ENCODE results near the gene NDUFAF2.

Gene NDUFAF2

DNA sequence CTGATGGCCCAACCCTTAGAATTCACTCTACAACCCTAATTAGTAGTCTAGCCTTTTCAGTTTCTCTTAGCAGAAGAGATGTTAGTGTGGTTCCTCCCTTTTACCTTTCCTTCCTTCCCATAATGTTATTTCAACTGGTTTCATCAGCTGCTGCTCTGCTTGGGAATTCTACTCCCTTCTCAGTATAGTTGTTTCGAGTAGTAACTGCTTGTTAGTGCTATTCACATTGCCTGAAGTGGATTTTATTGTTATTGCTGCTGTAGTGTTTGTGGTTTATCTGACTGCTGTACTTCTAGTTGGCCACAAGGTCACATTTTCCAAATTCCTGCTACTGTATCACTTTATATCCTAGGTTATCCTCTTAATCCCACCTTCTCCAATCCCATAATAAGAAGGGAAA is 187.6 kb downstream of the NDUFAF2 start:
- DNase-seq = no peak

DNA sequence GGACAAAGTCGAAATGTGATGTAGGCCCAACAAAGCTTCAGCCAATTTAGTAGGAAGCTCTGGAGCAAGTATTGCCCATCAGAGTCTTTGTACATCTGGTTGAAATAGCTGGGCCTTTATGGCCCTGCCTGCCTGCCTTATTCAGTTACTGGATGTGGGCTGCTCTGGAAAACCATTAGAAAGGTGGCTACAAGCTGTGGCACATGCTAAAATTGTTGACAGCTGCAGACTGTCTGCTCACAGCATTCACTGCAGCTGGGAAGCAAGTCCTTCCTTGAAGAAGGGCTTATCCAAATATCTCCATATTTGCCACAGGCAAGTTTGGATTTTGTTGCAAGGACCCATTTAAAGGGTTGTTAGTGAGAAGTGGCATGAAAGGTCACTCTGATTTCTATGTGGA is 192.8 kb downstream of the NDUFAF2 start:
- DNase-seq = no peak

DNA sequence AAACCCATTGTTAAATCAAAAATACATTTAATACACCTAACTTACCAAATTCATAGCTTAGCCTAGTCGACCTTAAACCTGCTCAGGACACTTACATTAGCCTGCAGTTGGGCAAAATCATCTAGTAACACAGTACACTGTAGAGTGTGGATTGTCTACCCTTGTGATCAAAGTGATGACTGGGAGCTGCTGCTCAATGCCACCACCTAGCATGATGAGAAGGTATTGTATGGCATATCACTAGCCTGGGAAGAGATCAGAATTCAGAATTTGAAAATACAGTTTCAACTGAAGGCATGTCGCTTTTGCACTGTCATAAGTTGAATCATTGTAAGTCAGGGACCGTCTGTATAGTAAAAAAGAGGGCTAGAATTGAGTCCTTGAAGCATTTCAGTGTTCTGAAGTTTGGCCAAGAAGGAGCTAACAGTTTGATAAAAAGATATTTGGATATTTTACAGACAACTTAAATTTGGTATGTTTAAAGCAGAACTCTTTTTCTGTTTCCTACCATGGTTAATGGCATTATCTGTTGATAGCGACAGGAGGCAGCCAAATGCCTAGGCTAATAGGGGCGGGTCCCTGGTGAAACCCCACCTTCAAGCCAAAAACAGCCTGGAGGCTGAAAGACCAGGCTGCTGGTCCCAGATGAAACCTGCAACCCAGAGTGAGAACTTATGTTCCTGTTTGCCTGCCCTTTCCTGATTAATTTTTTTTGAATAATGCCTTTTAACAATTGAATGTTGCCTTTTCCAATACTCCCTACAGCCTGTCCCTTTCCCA is 194.3 kb downstream of the NDUFAF2 start:
- no peak for DNase-seq

DNA sequence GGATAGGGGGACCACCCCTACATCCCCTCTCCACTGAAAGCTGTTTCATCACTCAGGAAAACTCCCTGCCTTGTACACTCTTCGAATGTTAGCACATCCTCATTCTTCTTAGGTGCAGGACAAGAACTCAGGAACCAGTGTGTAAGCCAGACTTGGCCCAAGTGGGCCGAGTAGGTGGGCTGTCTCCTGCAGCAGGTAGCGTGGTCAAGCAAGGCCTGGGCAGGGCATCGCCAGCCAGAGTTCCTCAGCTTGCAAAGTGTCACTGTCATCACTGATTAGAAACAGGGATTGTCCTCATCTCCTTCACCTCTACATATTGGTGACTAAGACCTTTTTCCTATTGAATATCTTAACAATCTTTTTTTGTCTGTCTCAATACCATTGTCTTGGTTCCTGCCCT is 194.9 kb downstream of the NDUFAF2 start:
- DNase-seq = no peak

DNA sequence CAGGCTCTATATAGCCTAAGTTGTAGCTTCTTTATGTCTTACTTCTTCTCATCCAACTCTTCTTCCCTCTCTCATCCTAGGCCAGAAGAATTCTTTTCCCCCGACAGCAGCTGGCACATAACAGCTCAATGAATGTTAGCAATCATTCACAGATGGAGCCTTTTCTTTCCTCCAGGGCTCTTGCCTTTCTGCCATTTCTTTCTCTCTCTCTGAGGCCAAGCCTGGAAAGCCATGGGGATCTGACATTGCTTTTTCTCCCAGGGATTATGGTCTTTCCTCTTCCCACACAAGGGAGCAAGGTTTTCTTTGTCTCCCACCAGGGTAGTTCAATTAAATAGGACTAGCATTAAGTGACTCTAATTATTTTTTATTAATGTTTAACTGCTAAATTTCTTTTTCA is 196.8 kb downstream of the NDUFAF2 start:
- no peak for DNase-seq

DNA sequence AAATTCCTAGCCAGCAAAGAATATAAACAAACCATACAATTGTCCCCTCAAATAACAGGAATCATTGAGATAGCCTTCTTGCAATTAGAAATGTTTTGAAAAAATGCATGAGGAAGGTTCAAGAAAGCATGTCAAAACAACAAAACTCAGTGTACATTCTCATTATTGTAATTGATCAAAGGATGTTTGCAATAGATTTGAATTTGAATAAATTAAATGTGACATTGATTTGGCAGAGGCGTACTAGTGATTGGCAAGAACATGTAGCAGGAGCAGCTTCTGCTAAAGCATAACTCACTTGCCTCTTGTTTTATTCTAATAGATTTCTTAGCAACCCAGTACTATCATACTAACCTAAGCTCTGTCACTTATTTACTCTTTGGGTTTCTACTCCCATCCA is 197.4 kb downstream of the NDUFAF2 start:
- no peak for DNase-seq

DNA sequence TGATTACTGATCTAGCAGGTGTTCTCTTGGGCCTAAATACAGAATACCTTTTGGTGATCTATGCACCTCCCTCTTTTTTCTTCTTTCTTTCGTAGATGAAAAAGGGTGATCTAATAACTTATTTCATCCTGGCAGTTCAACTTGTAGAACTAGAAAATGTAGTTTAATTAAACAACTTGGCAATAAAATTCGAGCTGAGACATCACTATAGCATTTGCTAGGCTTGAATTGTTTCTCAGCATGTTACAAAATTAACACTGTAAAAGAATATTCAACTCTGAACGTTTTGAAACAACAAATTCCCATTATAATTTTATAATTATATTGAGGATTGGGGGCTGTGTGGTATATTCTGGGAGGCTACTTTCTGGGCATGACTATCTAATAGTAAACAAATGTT is 197.8 kb downstream of the NDUFAF2 start:
- DNase-seq = no peak

DNA sequence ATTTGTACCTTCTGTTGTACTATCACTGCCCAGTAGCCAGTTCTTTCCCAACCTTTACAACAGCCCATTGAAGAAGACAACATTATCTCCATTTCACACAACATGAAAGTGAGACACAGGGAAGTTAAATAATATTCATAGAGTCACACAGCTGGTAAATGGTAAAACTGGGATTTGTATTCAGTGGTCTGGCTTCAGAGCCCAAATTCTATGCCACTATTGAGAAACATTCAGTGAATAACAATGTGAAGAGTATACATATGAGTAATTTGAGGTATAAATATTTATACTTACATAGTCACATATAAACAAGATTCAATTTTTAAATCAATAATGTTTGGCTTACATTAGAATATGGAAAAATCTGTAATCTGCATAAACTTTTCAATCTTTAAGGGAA is 203.5 kb downstream of the NDUFAF2 start:
- DNase-seq = no peak

DNA sequence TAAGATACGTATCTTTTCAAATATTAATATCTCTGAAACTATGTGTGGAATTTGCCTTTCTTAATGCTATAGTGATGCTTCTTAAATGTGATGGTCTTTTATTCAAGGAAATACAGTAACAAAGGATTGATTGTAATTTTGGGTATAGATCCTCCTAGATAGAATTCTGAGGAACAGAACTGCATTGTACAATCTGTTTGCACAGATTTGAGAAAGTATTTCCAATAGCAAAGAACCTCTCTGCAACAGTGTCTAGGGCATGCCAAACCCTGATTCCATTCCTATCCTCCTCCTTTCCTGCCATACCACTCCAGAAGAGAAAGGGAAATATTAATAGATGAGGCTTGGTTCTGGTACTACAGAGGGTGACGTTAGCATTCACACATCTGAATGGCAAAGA is 206.9 kb downstream of the NDUFAF2 start:
- no peak for DNase-seq

DNA sequence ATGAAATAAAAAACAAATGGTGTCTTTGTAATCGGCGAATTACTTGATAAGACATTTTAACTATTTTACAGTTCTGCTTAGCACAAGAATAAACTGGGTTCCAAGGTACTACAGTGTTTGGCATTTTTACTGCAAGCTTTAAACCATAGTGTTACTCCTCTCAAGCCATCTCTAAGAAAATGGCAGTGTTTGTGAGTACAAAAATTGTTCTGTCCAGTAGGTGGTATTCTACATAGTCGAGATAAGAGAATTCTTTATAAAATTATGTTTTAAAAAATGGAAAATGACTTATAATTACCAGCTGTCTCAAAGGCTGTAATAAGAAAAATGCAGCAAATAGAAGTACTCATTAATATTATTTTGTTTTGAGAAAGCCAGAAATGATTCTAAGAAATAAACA is 214.1 kb downstream of the NDUFAF2 start:
- DNase-seq = no peak

DNA sequence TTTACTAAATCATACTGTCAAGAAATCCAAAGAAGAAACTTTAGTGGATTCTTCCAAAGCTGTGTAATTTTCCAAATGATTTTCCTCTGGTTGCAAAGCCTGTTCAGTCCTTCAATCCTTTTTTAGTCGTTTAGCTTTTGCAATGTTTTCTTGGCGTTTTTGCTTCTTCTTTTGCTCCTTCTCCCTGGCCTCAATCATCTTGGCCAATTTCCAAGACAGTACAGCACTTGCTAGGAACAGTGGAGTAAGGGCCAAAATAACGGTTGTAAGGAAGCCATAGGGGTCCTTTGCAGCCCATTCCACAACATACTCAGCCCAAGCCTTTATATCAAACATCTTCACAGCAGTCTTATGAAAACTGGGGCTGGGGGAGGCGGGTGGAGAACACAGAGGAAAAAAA is 214.8 kb downstream of the NDUFAF2 start:
- no peak for DNase-seq

DNA sequence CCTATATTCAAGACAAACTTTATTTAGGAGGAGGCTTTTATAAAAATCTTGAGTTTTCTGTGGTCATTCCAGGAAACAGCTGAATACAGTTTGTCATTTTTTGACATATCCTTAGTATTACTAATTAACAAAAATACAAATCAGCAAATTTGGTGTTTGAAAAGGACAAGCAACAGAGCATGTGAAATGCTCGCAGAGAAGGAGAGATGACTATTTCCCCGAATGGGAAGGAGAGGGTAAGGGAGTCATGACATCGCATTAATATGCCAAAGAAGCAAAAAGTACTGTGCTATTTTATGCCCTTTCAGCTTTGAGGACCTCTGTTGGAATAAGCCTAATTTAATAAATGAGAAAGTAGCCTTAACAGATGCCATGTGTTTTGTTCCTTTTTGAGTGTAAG is 215.5 kb downstream of the NDUFAF2 start:
- DNase-seq = no peak

DNA sequence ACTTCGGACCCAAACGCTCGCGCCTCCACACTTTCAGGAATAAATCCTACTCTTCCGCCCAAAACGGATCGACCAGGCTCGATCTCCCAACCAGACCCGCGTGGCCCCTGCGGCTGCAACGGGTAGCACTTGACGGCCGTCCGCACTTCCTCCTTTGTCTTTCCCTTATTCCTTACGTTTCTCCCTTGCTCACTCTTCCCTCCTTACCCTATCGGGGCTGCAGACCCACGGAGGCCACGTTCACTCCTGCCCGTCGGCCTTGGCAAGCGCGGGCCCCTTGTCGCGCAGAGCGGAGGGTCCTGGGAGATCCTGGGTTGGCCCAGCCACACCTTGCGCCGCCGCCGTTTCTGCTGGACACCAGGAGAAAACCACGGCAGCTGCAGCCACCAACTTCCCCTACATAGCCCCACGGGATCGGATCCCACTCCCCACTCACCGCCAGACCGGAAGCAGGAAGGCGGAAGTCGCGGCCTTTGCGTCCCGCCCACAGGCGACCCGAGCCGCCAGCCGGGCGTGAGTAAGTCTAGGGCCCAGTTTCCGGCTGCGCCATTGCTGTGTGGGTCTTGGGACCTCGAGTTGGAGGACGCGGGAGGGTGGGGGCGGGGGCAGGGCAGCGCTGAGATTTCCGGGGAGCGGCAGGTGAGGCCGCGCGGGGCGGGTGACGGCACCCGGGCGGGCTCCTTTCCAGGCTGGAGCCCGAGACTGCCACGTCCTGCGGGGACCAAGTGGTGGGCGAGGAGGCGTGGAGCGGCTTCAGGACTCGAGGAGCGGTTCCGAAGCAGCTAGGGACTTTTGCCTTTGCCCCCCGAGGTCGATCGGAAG is 217.2 kb downstream of the NDUFAF2 start, which contains the start of gene SMIM15:
TSS of gene SMIM15 (minus strand) at position 459 of the 822 bp plus-strand sequence. CDS start 2,297 bp downstream, outside the sequence.
- DNase-seq = peak; percentile 78

DNA sequence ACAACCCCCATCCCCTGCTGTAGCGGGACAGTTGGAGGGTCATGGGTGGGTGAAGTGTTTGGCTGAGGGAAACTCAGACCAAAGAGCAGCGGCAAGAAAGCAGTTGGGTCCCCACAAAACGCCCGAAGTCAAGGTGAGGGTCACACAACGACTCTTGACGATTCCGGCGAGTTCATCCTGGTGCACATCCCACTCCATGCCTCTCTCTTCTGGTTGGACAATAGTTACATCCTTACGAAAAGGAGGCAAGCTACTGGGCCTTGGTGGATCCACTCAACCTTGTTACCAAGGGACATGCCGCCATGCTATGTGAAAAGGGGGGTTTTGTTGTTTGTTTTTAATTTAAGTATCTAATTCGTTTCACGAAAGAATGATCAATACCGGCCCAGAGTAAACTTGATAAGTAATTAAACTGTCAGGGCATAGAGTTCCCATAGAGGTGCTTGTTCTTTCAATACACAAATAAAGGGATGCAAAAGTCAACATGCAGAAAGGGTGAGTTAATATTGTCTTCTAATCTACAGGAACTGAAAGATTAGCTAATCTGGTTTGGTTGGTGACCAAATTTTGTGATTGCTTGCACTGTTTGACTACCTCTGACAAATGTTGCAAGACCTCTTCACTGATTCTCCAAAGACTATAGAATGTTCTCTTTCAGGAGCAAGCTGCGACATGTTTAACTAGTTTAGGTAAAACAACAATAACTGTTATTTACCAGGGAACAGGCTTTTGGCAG is 218.0 kb downstream of the NDUFAF2 start:
- DNase-seq = peak; percentile 26

DNA sequence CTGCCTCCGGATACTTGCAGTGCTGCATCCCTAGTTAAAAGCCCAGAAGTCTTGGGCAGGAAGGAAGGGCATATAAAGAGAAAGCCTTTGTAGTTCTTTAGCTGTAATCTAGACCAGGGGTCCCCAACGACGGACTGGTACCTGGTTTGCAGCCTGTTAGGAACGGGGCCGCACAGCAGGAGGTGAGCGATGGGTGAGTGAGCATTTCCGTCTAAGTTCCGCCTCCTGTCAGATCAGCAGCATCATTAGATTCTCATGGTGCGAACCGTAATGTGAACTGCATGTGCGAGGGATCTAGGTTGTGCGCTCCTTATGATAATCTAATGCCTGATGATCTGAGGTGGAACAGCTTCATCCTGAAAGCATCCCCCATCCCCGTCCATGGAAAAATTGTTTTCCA is 218.9 kb downstream of the NDUFAF2 start:
- no peak for DNase-seq

DNA sequence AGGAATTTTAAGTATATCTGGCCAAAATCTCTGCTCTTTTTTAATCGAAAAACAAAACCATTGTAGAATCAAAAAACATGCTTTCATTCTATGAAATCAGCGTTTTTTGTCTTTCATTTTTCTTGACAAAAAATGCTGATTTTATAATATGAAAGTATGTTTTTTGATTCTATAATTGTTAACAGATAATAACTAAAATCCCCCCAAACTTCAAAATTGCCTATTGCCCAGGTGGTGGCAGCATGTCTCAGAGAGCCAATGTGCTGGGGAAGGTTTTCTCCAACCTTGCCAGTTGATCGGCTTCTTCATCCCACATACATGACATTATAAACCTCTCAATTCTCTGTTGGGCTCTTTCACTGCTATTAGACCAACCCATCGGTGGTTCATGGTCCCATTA is 222.4 kb downstream of the NDUFAF2 start:
- DNase-seq = no peak

DNA sequence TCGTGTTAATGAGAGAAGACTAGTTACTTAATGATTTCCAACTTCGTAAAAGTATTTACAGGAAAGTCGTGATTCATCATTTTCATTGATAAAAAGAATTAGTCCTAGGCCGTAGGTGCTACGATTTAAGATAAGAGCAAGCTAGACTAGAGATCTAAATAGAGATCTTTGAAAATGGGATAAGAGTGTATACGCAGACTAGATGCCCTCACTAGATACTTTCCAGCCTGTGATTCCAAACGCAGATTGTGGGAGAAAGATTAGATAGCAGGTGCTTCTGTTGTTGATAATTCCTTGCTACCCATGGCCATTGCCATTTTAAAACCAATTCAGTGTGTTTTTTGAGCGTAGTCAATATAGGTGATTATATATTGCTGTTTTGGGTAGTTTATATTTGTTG is 223.9 kb downstream of the NDUFAF2 start:
- DNase-seq = no peak

DNA sequence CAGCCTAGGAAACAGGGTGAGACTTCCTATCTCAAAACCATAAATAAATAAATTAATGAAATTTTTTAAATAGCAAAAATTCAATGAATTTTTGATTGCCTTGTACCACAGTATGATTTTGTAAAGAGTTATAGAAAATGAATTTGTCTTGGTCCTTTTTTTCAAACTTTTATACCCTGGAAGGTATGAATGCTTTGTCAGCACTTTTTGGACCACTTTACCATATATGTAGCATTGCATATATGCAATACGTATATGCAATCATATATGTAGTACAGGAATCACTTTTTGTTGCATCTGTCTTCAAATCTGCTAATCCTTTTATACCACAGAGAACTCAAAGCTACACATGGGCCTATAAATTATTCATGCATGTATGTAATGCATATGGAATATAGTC is 226.5 kb downstream of the NDUFAF2 start:
- no peak for DNase-seq

DNA sequence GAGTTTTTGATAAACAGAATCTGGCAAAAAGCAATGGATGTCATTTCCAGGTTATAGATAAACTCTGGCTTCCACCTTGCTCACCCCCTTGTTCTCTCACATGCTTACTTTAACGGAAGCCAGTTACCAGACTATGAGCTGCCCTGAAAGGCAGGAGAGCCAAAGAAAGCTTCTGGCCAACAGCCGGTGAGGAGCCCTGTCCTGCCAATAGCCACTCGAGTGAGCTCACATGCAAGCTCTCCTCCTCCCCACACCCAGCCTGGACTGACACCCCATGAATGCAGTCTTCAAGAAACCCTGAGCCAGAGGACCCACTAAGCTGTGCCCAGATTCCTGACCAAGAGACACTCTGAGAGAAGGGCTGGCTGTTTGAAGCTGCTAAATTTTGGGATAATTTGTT is 231.6 kb downstream of the NDUFAF2 start:
- DNase-seq = no peak

DNA sequence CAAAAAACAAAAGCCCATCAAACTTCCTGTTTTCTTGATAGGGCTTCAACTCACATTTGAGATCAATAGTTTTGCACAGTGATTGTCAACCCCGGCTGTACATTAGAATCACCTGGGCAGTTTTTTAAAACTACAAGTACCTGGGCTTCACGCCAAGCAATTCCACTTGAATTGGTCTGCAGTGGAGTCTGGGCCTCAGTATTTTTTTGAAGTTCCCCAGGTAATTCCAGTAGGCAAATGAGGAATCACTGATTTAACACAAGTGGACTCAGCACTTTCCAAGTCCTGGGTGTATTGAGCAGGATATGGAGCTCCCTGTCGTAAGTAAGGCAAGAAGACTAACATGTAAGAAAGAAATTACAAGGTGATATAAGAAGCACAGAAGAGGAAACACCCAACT is 232.1 kb downstream of the NDUFAF2 start:
- no peak for DNase-seq

DNA sequence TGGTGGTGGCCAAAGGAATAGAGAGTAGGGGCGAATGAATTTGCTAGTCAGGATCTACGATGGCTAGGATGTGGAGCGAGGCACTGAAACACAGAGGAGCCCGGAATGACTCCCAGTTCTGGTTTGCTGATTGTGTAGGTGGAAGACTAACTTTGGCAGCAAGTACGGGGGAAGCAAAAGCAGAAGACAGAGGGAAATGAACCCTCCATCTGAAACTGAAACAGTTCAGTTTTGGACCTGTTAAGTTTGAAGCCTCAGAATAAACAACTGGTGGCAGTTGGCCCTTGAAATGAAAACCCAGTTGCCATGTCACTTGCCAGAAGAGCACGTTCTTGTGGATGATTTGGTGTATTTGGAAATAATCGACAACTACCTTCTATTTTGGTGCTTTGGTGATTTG is 232.7 kb downstream of the NDUFAF2 start:
- no peak for DNase-seq

DNA sequence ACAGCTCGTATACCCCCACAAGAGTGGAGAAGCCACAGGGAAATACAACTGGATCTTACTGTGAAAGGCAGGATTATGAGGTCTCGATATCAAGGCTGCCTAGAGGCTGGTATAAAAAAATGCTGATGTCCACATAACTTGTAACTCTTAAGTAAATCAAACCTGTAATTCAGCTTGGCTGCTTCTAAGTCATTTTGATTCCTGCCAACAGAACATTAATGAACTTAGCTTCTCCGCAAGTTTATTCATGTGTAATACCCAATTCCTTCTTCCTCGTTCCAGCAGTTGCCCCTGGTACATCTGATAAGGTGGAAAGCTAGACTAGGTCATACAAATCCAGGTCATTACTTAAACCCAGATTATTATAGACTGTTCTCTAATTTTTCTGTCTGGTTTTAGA is 233.7 kb downstream of the NDUFAF2 start:
- DNase-seq = no peak

DNA sequence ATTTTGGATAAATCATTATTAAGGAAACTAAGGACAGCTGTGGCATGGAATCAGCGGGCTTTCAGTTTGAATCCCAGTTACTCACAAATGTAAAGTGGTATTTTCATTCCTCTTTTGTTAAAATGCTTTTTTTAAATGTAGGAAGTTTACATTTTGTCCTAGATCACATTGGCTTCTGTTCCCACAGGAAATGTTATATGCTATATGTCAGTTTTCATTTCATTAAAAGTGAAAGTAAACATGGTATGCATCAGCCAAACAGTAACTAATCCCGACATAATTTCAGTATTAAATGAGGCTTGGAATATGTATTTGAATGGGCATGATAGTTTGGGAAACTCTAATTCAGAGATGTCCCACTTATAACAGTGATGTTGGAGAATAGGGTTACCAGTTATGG is 235.9 kb downstream of the NDUFAF2 start:
- DNase-seq = no peak

DNA sequence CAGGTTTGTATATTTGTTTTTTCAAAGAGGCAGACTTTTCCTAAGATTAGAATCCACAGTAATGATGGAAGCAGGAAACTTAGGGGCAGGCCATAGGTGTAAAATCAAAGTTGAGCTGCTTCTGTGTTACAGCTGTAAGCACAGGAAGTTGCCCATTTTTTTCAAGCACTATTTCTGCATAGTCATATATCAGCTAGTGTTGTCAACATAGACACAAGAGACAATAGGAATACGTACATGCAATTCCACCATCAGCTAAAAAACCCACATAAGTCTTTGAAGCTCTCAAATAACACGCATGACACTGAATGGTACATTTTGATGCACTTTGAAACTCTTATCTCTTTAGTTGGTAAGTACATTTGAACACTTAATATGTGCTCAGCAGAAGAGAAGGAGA is 237.4 kb downstream of the NDUFAF2 start:
- no peak for DNase-seq
